Activated CD4-positive, alpha-beta T cell treated with anti-CD3 and anti-CD28 coated beads, Interleukin-2, amount 10 ng/mL, durations not matched to agents 24 days and 14 days (primary cell): Measurements from ENCODE around the gene DGKD. TPM values are rescaled to one million over a fixed set of nuclear protein-coding genes. Genes with fewer than 3 reads are reported as not detected.
"Not testable (repeated sequence)": the region's sequence is repeated elsewhere in the genome, so short reads cannot be mapped to it uniquely, and the experiment has no call there.

ENCODE experiments used
- DNase-seq: peaks from one replicate; pipeline ENCODE4 v3.0.0; 2022
- H3K27ac Mint-ChIP-seq: one replicate; pipeline ENCODE4 v1.8.0; 2022; ENCODE audit warnings: mild to moderate bottlenecking, mixed read lengths
- H3K27me3 Mint-ChIP-seq: one replicate; pipeline ENCODE4 v1.8.0; 2022; ENCODE audit warnings: mixed read lengths
- H3K36me3 Mint-ChIP-seq: one replicate; pipeline ENCODE4 v1.8.0; 2022; ENCODE audit warnings: low read depth, mild to moderate bottlenecking, mixed read lengths
- H3K4me1 Mint-ChIP-seq: one replicate; pipeline ENCODE4 v1.8.0; 2021; ENCODE audit warnings: mixed read lengths
- H3K4me3 Mint-ChIP-seq: one replicate; pipeline ENCODE4 v1.8.0; 2022; ENCODE audit warnings: mild to moderate bottlenecking, moderate library complexity, mixed read lengths
- H3K9me3 Mint-ChIP-seq: one replicate; pipeline ENCODE4 v1.8.0; 2021; ENCODE audit warnings: mixed read lengths
- intact Hi-C: fragments of 100-400 bp; cut with micrococcal nuclease; formaldehyde crosslinking; loops from one replicate; pipeline ENCODE4 v1.15.1; 2023
- total RNA-seq: library from RNA; stranded (reverse); gene quantifications from 2 replicates; pipeline ENCODE4 v1.2.3, GENCODE V29; 2022

DGKD gene
- total RNA-seq, 1 donor from 2014 or later = 49.1 TPM

DNA sequence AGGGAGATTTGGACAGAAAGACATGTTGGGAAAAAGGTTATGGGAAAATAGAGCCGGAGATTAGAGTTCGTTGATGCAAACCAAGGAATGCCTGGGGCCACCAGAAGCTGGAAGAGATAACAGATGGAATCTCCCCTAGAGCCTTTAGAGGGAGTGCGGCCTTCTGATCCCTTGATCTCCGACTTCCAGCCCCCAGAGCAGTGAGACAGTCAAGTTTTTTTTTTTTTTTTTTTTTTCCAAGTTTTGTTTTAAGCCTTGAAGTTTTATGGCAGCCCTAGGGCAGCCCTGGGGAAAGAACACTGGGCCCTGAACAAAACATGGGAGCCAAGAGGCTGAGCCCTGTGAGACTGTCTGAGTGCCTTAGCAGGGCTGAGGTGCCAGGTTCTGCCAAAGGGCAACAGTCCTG, 6.5 kb downstream of the DGKD start:
- Mint-ChIP-seq H3K4me1 (peaks cover 44% of the 10 kb centered on the region), H3K4me3 (no peak overlapping the region), H3K9me3 (no peaks in the 10 kb centered on the region), H3K27ac (no peak overlapping the region), H3K27me3 (no peaks in the 10 kb centered on the region), H3K36me3 (peaks cover 43% of the 10 kb centered on the region)
- DNase-seq = no peak
- intact Hi-C loops = no loop called here

- Mint-ChIP-seq H3K9me3 (no peaks in the 10 kb centered on the region), H3K27ac (no peak overlapping the region), H3K27me3 (no peaks in the 10 kb centered on the region), H3K4me3 (no peak overlapping the region), H3K36me3 (peaks cover 40% of the 10 kb centered on the region), H3K4me1 (peaks cover 44% of the 10 kb centered on the region)
- no peak for DNase-seq
- intact Hi-C loops = no loop called here
Measured at GRCh38 chr2:233361297-233361696, 7.0 kb downstream of the DGKD start.

- no peak for DNase-seq
- no peak overlapping the region for H3K27ac Mint-ChIP-seq
- H3K9me3 Mint-ChIP-seq = no peaks in the 10 kb centered on the region
- no peaks in the 10 kb centered on the region for H3K27me3 Mint-ChIP-seq
- peaks cover 37% of the 10 kb centered on the region for H3K4me1 Mint-ChIP-seq
- peaks cover 32% of the 10 kb centered on the region for H3K36me3 Mint-ChIP-seq
- H3K4me3 Mint-ChIP-seq = no peak overlapping the region
- intact Hi-C loops = no loop called here
Measured at GRCh38 chr2:233362742-233363141, 8.4 kb downstream of the DGKD start.

DNA sequence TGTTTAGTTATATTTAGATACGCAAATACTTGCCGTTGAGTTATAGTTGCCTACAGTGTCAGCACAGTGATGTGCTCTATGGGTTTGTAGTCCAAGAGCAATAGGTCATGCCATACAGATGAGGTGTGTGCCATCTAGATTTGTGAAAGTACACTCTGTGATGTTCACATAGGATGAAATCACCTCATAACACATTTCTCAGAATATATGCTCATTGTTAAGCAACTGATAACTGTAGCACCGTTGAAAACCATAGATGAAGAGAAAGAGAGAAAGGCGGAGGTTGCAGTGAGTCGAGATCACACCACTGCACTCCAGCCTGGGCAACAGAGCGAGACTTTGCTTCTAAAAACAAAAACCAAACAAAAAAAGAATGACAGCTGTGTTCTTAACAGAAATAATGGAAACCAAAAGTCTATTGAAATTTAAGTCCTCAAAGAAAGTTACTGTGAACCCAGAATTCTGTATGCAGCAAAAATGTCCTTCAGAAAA, 9.5 kb downstream of the DGKD start:
- H3K4me1 Mint-ChIP-seq = peaks cover 31% of the 10 kb centered on the region
- intact Hi-C loops = no loop called here
- no peaks in the 10 kb centered on the region for H3K27me3 Mint-ChIP-seq
- no peak for DNase-seq
- no peaks in the 10 kb centered on the region for H3K9me3 Mint-ChIP-seq
- no peak overlapping the region for H3K27ac Mint-ChIP-seq
- H3K4me3 Mint-ChIP-seq = no peak overlapping the region
- peaks cover 25% of the 10 kb centered on the region for H3K36me3 Mint-ChIP-seq

GRCh38 chr2:233365861-233366520, 11.7 kb downstream of the DGKD start:
- Mint-ChIP-seq H3K27ac (no peak overlapping the region), H3K4me3 (no peak overlapping the region), H3K36me3 (peaks cover 21% of the 10 kb centered on the region), H3K9me3 (no peaks in the 10 kb centered on the region), H3K4me1 (peaks cover 24% of the 10 kb centered on the region), H3K27me3 (no peaks in the 10 kb centered on the region)
- no peak for DNase-seq
- intact Hi-C loops = no loop called here

DNA sequence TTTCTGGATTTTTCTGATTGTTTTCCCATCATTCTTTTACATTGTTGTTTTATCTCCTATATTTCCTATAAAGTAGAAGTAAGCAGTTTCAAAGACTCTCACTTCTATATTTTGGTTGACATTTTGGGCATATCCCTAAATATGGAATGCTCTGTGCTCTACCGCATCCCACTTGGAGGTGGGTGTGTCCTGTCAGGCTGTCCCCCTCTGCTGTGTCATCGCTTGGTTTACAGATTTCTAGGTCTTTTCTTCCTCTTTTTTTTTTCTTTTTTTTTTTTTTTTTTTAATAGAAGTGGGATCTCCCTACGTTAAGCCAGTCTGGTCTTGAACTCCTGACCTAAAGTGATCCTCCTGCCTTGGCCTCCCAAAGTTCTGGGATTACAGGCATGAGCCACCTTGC, 13.3 kb downstream of the DGKD start:
- H3K9me3 Mint-ChIP-seq = no peaks in the 10 kb centered on the region

GRCh38 chr2:233368756-233369155, 14.5 kb downstream of the DGKD start:
- H3K4me3 Mint-ChIP-seq = no peak overlapping the region
- no peak overlapping the region for H3K27ac Mint-ChIP-seq
- intact Hi-C loops = no loop called here
- H3K4me1 Mint-ChIP-seq = peaks cover 20% of the 10 kb centered on the region
- no peaks in the 10 kb centered on the region for H3K9me3 Mint-ChIP-seq
- no peaks in the 10 kb centered on the region for H3K27me3 Mint-ChIP-seq
- peaks cover 17% of the 10 kb centered on the region for H3K36me3 Mint-ChIP-seq
- no peak for DNase-seq

More for the DNA sequence above, 13.3 kb downstream of the DGKD start:
- Mint-ChIP-seq H3K36me3 (peaks cover 16% of the 10 kb centered on the region), H3K27me3 (no peaks in the 10 kb centered on the region), H3K4me1 (peaks cover 22% of the 10 kb centered on the region), H3K27ac (no peak overlapping the region), H3K4me3 (no peak overlapping the region)
- no peak for DNase-seq
- intact Hi-C loops = no loop called here

DNA sequence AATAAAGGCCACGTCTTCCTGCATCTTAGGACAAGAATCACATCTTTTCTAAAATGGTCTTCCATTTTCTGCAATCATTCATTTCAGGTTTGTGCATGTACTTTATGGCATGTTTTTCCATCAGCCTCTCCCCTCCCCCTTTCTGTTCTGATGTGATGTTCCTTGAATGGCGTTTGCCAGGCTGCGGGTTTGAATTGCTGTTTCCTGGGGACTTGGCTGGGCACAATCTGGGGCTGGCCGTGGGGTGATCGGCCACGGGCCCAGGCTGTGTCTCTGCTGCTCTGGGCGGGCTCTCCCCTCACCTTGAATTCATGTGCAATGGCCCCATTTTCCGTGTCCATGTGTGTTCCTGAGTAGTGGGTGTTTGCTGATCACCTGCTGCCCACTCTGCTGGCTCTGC, 15.2 kb downstream of the DGKD start:
- intact Hi-C loops = no loop called here
- peaks cover 14% of the 10 kb centered on the region for H3K36me3 Mint-ChIP-seq
- peaks cover 17% of the 10 kb centered on the region for H3K4me1 Mint-ChIP-seq
- no peaks in the 10 kb centered on the region for H3K9me3 Mint-ChIP-seq
- H3K4me3 Mint-ChIP-seq = no peak overlapping the region
- no peak for DNase-seq
- H3K27me3 Mint-ChIP-seq = no peaks in the 10 kb centered on the region
- no peak overlapping the region for H3K27ac Mint-ChIP-seq

DNA sequence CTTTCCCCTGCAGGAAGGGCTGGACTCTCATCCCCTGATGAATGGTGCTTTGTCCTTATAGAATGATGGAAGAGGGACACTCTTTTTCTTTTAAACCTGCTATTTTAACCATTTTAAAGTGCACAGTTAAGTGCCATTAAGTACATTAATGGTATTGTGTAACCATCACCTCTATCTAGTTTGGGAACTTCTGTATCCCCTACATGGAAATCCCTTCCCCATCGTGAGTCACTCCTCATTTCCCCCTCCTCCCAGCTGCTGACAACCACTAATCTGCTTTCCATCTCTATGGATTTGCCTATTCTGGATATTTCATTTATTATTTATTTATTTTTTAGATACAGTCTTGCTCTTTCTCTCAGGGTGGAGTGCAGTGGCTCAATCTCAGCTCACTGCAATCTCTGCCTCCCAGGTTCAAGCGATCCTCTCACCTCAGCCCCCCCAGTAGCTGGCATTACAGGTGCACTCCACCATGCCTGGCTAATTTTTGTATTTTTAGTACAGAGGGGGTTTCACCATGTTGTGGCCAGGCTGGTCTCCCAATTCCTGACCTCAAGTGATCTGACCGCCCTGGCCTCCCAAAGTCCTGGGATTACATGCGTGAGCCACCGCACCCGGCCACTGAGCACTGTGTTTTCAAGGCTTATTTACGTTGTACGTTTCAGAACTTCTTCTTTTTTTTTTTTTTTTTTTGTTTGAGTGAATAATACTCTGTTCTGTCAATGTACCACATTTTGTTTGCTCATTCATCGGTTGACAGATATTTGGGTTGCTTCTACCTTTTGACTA, 15.8 kb downstream of the DGKD start:
- H3K4me1 Mint-ChIP-seq = peaks cover 15% of the 10 kb centered on the region

DNA sequence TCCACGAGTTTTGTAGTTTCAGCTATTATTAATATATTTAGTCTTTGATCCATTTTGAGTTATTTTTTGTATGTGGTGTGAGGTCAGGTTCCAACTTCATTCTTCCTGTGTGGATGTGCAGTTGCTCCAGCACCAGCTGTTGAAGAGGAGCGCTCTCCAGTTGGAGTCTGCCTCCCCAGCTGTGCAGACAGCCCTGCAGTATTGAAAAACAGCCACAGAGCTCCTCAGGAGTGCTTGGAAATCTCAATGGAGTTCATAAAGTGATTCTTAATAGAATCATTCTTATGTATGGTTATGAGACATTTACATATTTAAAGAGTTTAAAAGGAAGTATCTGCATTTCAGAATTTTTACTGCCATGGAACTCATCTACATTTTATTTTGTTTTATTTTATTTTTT, 17.3 kb downstream of the DGKD start:
- intact Hi-C loops = no loop called here
- H3K27me3 Mint-ChIP-seq = no peaks in the 10 kb centered on the region

More for the DNA sequence above, 15.8 kb downstream of the DGKD start:
- intact Hi-C loops = no loop called here
- no peak for DNase-seq
- no peak overlapping the region for H3K4me3 Mint-ChIP-seq
- no peaks in the 10 kb centered on the region for H3K27me3 Mint-ChIP-seq
- H3K36me3 Mint-ChIP-seq = peaks cover 14% of the 10 kb centered on the region
- H3K27ac Mint-ChIP-seq = no peak overlapping the region
- H3K9me3 Mint-ChIP-seq = no peaks in the 10 kb centered on the region

GRCh38 chr2:233372855-233373254, 18.6 kb downstream of the DGKD start:
- no peaks in the 10 kb centered on the region for H3K27me3 Mint-ChIP-seq
- peaks cover 8% of the 10 kb centered on the region for H3K4me1 Mint-ChIP-seq
- no peak overlapping the region for H3K27ac Mint-ChIP-seq
- no peak overlapping the region for H3K4me3 Mint-ChIP-seq
- H3K9me3 Mint-ChIP-seq = no peaks in the 10 kb centered on the region
- intact Hi-C loops = no loop called here
- DNase-seq = no peak
- peaks cover 32% of the 10 kb centered on the region for H3K36me3 Mint-ChIP-seq

More for the DNA sequence above, 17.3 kb downstream of the DGKD start:
- H3K36me3 Mint-ChIP-seq = peaks cover 23% of the 10 kb centered on the region
- H3K9me3 Mint-ChIP-seq = no peaks in the 10 kb centered on the region
- H3K27ac Mint-ChIP-seq = no peak overlapping the region
- peaks cover 9% of the 10 kb centered on the region for H3K4me1 Mint-ChIP-seq
- no peak overlapping the region for H3K4me3 Mint-ChIP-seq
- no peak for DNase-seq

- Mint-ChIP-seq H3K9me3 (no peaks in the 10 kb centered on the region), H3K27me3 (no peaks in the 10 kb centered on the region), H3K36me3 (peaks cover 32% of the 10 kb centered on the region), H3K4me1 (peaks cover 8% of the 10 kb centered on the region), H3K4me3 (no peak overlapping the region), H3K27ac (no peak overlapping the region)
- intact Hi-C loops = no loop called here
- DNase-seq = no peak
Measured at GRCh38 chr2:233373316-233373715, 19.0 kb downstream of the DGKD start.

DNA sequence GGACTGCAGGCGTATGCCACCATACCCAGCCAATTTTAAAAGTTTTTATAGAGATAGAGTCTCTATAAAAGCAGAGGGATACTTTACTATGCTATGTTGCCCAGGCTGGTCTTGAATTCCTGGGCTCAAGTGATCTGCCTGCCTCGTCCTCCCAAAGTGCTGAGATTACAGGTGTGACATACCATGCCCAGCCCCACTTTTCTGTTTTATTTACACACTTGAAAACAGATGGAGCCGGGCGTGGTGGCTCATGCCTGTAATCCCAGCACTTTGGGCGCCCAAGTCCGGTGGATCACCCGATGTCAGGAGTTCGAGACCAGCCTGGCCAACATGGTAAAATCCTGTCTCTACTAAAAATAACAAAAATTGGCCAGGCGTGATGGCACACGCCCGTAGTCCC, 20.5 kb downstream of the DGKD start:
- H3K4me3 Mint-ChIP-seq, H3K4me1 Mint-ChIP-seq, H3K27me3 Mint-ChIP-seq, H3K9me3 Mint-ChIP-seq, H3K27ac Mint-ChIP-seq, intact Hi-C loops, DNase-seq: not testable (repeated sequence)
- H3K36me3 Mint-ChIP-seq = peaks cover 38% of the 10 kb centered on the region

- intact Hi-C loops = no loop called here
- Mint-ChIP-seq H3K36me3 (peaks cover 37% of the 10 kb centered on the region), H3K4me1 (peaks cover 10% of the 10 kb centered on the region)
Measured at GRCh38 chr2:233375490-233376314, 21.4 kb downstream of the DGKD start.

More at GRCh38 chr2:233375490-233376314, 21.4 kb downstream of the DGKD start:
- no peak overlapping the region for H3K4me3 Mint-ChIP-seq
- H3K27me3 Mint-ChIP-seq = no peaks in the 10 kb centered on the region
- no peak overlapping the region for H3K27ac Mint-ChIP-seq
- no peak for DNase-seq
- H3K9me3 Mint-ChIP-seq = no peaks in the 10 kb centered on the region
